IMR-90 (cell line): ENCODE results near the gene CST9. TPM values are rescaled to one million over a fixed set of nuclear protein-coding genes. Genes with fewer than 3 reads are reported as not detected.

ENCODE experiments used
- ATAC-seq: fragments of 200-7000 bp; cut with Tn5 transposase; 2 replicates; pipeline ENCODE4 v1.9.1; 2020; ENCODE audit warnings: low read depth, mild to moderate bottlenecking, moderate library complexity
- BruUV-seq: library from RNA; stranded (reverse); fragments of 400-500 nt; replicated peaks from 2 replicates; lab custom pipeline; 2021; lab: Mats Ljungman, UMichigan
- CTCF ChIA-PET: fragments of 300-600 bp; formaldehyde crosslinking; extraction: SDS; loops from one replicate; lab custom pipeline; 2021; ENCODE audit warnings: antibody characterized with exemption; lab: Yijun Ruan, JAX
- POLR2A ChIA-PET: fragments of 300-600 bp; sonication (Branson Sonifier 250); formaldehyde crosslinking; loops from one replicate; lab custom pipeline; 2022; ENCODE audit warnings: antibody characterized with exemption; ENCODE audit not compliant: unreplicated experiment; lab: Charles Lee
- DNase-seq: peaks from one replicate; pipeline ENCODE4 v3.0.0; 2013
- H2AFZ ChIP-seq: replicated peaks from 2 replicates; pipeline ENCODE3; 2013; ENCODE audit warnings: low read length, mild to moderate bottlenecking; ENCODE audit not compliant: poor library complexity
- H2AK5ac ChIP-seq: 2 replicates; pipeline ENCODE4 v1.6.1; 2013; ENCODE audit warnings: low read depth, low read length, inconsistent platforms
- H2AK9ac ChIP-seq: replicated peaks from 2 replicates; pipeline ENCODE3; 2013; ENCODE audit warnings: mild to moderate bottlenecking, low read depth, low read length, moderate library complexity; ENCODE audit not compliant: poor library complexity
- H2BK120ac ChIP-seq: 2 replicates; pipeline ENCODE4 v1.6.1; 2013; ENCODE audit warnings: low read depth, low read length, inconsistent platforms
- H2BK15ac ChIP-seq: 3 replicates; pipeline ENCODE4 v1.6.1; 2013; ENCODE audit warnings: low read depth, low read length, inconsistent platforms
- H2BK20ac ChIP-seq: 2 replicates; pipeline ENCODE4 v1.6.1; 2013; ENCODE audit warnings: low read depth, mild to moderate bottlenecking, inconsistent platforms, low read length, moderate library complexity
- H2BK5ac ChIP-seq: 2 replicates; pipeline ENCODE4 v1.6.1; 2013; ENCODE audit warnings: mild to moderate bottlenecking, low read depth, low read length, inconsistent platforms; ENCODE audit not compliant: poor library complexity, severe bottlenecking
- H3K14ac ChIP-seq: replicated peaks from 2 replicates; pipeline ENCODE4 v1.6.1; 2013; ENCODE audit warnings: low read depth, low read length, inconsistent platforms
- H3K18ac ChIP-seq: 2 replicates; pipeline ENCODE4 v1.6.1; 2013; ENCODE audit warnings: low read depth, low read length, control low read depth
- H3K23ac ChIP-seq: 2 replicates; pipeline ENCODE4 v1.6.1; 2013; ENCODE audit warnings: low read depth, low read length, inconsistent platforms
- H3K27ac ChIP-seq: 2 replicates; pipeline ENCODE4 v1.5.1; 2013; ENCODE audit warnings: mild to moderate bottlenecking, control low read depth, low read length; ENCODE audit not compliant: insufficient read depth
- H3K27me3 ChIP-seq: 2 replicates; pipeline ENCODE4 v1.6.1; 2013; ENCODE audit warnings: low read length; ENCODE audit not compliant: control insufficient read depth, insufficient read depth
- H3K36me3 ChIP-seq: 2 replicates; pipeline ENCODE4 v1.6.1; 2013; ENCODE audit warnings: low read length, mixed read lengths; ENCODE audit not compliant: control insufficient read depth, insufficient read depth
- H3K4ac ChIP-seq: 2 replicates; pipeline ENCODE4 v1.6.1; 2013; ENCODE audit warnings: low read depth, low read length, inconsistent platforms
- H3K4me1 ChIP-seq: 2 replicates; pipeline ENCODE4 v1.6.1; 2013; ENCODE audit warnings: low read length, mixed read lengths; ENCODE audit not compliant: control insufficient read depth, insufficient read depth
- H3K4me2 ChIP-seq: 2 replicates; pipeline ENCODE4 v1.6.1; 2013; ENCODE audit warnings: low read depth, mild to moderate bottlenecking, control low read depth, low read length, moderate library complexity
- H3K4me3 ChIP-seq: 2 replicates; pipeline ENCODE4 v1.5.1; 2013; ENCODE audit warnings: low read depth, mild to moderate bottlenecking, control low read depth, low read length, moderate library complexity; ENCODE audit not compliant: insufficient read depth
- H3K56ac ChIP-seq: 2 replicates; pipeline ENCODE4 v1.6.1; 2013; ENCODE audit warnings: low read length, inconsistent platforms; ENCODE audit not compliant: insufficient read depth; ENCODE audit errors: extremely low read depth
- H3K79me1 ChIP-seq, 2 experiments: 2 replicates each; pipeline ENCODE4 v1.6.1; 2013; ENCODE audit warnings: low read length in 2 of 2, inconsistent platforms in 1 of 2, low read depth in 1 of 2
- H3K9ac ChIP-seq: 2 replicates; pipeline ENCODE4 v1.6.1; 2013; ENCODE audit warnings: low read depth, low read length, control low read depth
- H3K9me1 ChIP-seq: 2 replicates; pipeline ENCODE4 v1.6.1; 2013; ENCODE audit warnings: low read length, inconsistent platforms; ENCODE audit not compliant: insufficient read depth
- H3K9me3 ChIP-seq: 2 replicates; pipeline ENCODE4 v1.6.1; 2013; ENCODE audit warnings: low read length; ENCODE audit not compliant: control insufficient read depth, insufficient read depth
- H4K20me1 ChIP-seq: 2 replicates; pipeline ENCODE4 v1.6.1; 2013; ENCODE audit warnings: low read length, inconsistent platforms; ENCODE audit not compliant: insufficient read depth
- H4K5ac ChIP-seq: 2 replicates; pipeline ENCODE4 v1.6.1; 2013; ENCODE audit warnings: mild to moderate bottlenecking, low read depth, low read length, control low read depth
- H4K8ac ChIP-seq, 2 experiments: 2 replicates each; pipeline ENCODE4 v1.6.1; 2013; ENCODE audit warnings: low read depth in 2 of 2, low read length in 2 of 2, control low read depth in 1 of 2, inconsistent platforms in 1 of 2
- H4K91ac ChIP-seq: 2 replicates; pipeline ENCODE4 v1.6.1; 2013; ENCODE audit warnings: low read depth, low read length, inconsistent platforms; ENCODE audit not compliant: insufficient read depth
- CEBPB ChIP-seq: IDR thresholded peaks from 2 replicates; pipeline ENCODE4 v1.6.1; 2012; ENCODE audit warnings: low read depth, low read length, improper control_type of control experiment
- CHD1 ChIP-seq: IDR thresholded peaks from 2 replicates; pipeline ENCODE4 v1.6.1; 2012; ENCODE audit warnings: low read depth, low read length, improper control_type of control experiment
- ELK1 ChIP-seq: fragments of 150-350 bp; IDR thresholded peaks from 2 replicates; pipeline ENCODE4 v1.6.1; 2016; ENCODE audit warnings: low read depth, mild to moderate bottlenecking, low read length, moderate library complexity, borderline replicate concordance
- FOS ChIP-seq: fragments of 150-350 bp; IDR thresholded peaks from 2 replicates; pipeline ENCODE4 v1.6.1; 2016; ENCODE audit warnings: low read depth, low read length
- MAFK ChIP-seq: IDR thresholded peaks from 2 replicates; pipeline ENCODE4 v1.6.1; 2012; ENCODE audit warnings: low read depth, low read length, improper control_type of control experiment
- MXI1 ChIP-seq: IDR thresholded peaks from 2 replicates; pipeline ENCODE4 v1.6.1; 2012; ENCODE audit warnings: low read depth, mild to moderate bottlenecking, low read length, moderate library complexity, borderline replicate concordance
- NFE2L2 ChIP-seq: fragments of 150-350 bp; IDR thresholded peaks from 2 replicates; pipeline ENCODE4 v1.6.1; 2016; ENCODE audit warnings: low read depth, mild to moderate bottlenecking, low read length
- POLR2A ChIP-seq: IDR thresholded peaks from 2 replicates; pipeline ENCODE4 v1.6.1; 2012; ENCODE audit warnings: mild to moderate bottlenecking, low read depth, low read length
- RAD21 ChIP-seq: IDR thresholded peaks from 2 replicates; pipeline ENCODE4 v1.6.1; 2012; ENCODE audit warnings: low read length, improper control_type of control experiment
- RCOR1 ChIP-seq: IDR thresholded peaks from 2 replicates; pipeline ENCODE4 v1.6.1; 2012; ENCODE audit warnings: mild to moderate bottlenecking, low read length, improper control_type of control experiment; ENCODE audit not compliant: insufficient replicate concordance
- RFX5 ChIP-seq: IDR thresholded peaks from 2 replicates; pipeline ENCODE4 v1.8.0; 2012; ENCODE audit warnings: low read depth, mild to moderate bottlenecking, low read length, moderate library complexity
- USF2 ChIP-seq: fragments of 150-350 bp; IDR thresholded peaks from 2 replicates; pipeline ENCODE4 v1.6.1; 2017; ENCODE audit warnings: mild to moderate bottlenecking, antibody characterized with exemption, low read length, low read depth
- WGBS, 2 experiments: methylation state at CpG; one replicate each; pipeline versions ENCODE4 v1.1.5 to v1.1.7; 2013; ENCODE audit warnings: missing lambda C conversion rate in 2 of 2; ENCODE audit not compliant: insufficient read length in 1 of 2; ENCODE audit errors: extremely low coverage in 2 of 2; 5-methylcytosine and 5-hydroxymethylcytosine counted together
- dilution Hi-C: fragments of 300-500 bp; cut with HindIII; formaldehyde crosslinking; loops from one replicate; pipeline ENCODE4 v1.14.3; 2018; ENCODE audit warnings: low sequenced_read_pairs; ENCODE audit not compliant: unreplicated experiment
- in situ Hi-C: fragments of 300-500 bp; cut with MboI; formaldehyde crosslinking; loops from 3 replicates; pipeline ENCODE4 v1.14.3; 2019; ENCODE audit warnings: low sequenced_read_pairs, inconsistent platforms, mixed read lengths
- intact Hi-C: fragments of 100-400 bp; cut with micrococcal nuclease; formaldehyde crosslinking; loops from 2 replicates; pipeline ENCODE4 v1.10.0; 2022
- polyA plus RNA-seq, 3 experiments: library from polyadenylated mRNA; depleted of rRNA; stranded (reverse); fragments of >200 nt; gene quantifications; 2 replicates each; pipeline ENCODE4 v1.2.3, GENCODE V29; 2012; ENCODE audit warnings: low replicate concordance in 1 of 3
- total RNA-seq: library from RNA; depleted of rRNA; stranded (reverse); fragments of >200 nt; gene quantifications from 2 replicates; pipeline ENCODE4 v1.2.3, GENCODE V29; 2012

CST9 gene
- total and polyA plus RNA-seq, 2 of the 4 experiments (the other 2 are of a cell fraction): not detected

- Histone ChIP-seq H2BK15ac (no peak overlapping the region), H3K23ac (no peak overlapping the region), H3K4me1 (peaks cover 8% of the 10 kb centered on the region), H3K14ac (no peak overlapping the region), H3K56ac (no peak overlapping the region), H2BK5ac (no peak overlapping the region), H4K91ac (no peak overlapping the region), H2AK9ac (no peak overlapping the region), H2BK120ac (no peak overlapping the region), H4K5ac (no peak overlapping the region), H3K4ac (no peak overlapping the region), H3K9me3 (no peaks in the 10 kb centered on the region), H4K20me1 (peaks cover 6% of the 10 kb centered on the region; the same call in 1 of the 2 replicates), H3K4me2 (no peak overlapping the region), H3K9me1 (peaks cover 6% of the 10 kb centered on the region; the same call in 1 of the 2 replicates), H2BK20ac (no peak overlapping the region), H2AK5ac (no peak overlapping the region), H3K79me1 (peaks cover 17 to 29% of the 10 kb centered on the region in 2 experiments), H3K4me3 (no peak overlapping the region), H3K27me3 (no peaks in the 10 kb centered on the region), H2AFZ (no peak overlapping the region), H4K8ac (no peak overlapping the region), H3K18ac (no peak overlapping the region), H3K9ac (no peak overlapping the region), H3K27ac (no peak overlapping the region), H3K36me3 (peaks cover 16% of the 10 kb centered on the region)
- TF ChIP-seq USF2: no peak
- TF ChIP-seq ELK1: no peak
- TF ChIP-seq RAD21: no peak
- no peak for TF ChIP-seq CEBPB
- no peak for TF ChIP-seq MAFK
- TF ChIP-seq POLR2A: no peak
- TF ChIP-seq NFE2L2: no peak
- no peak for TF ChIP-seq MXI1
- no peak for TF ChIP-seq RFX5
- TF ChIP-seq FOS: no peak
- TF ChIP-seq RCOR1: no peak
- TF ChIP-seq CHD1: no peak
- 80% methylated on average over 1 of the region's 8 CpGs; no CpG with 5 or more reads in 1 of the 2 experiments for WGBS, 2 experiments
- dilution Hi-C loops (no loop called here), intact Hi-C loops (no loop called here), in situ Hi-C loops (loop anchor here (25.0 kb wide), 2 partner anchors 1629 to 1779 kb away; partner anchors contain the start of gene GINS1)
- ChIA-PET POLR2A (no interaction called here), CTCF (no interaction called here)
- BruUV-seq: no TSS peak
- DNase-seq: no peak
- ATAC-seq: no peak
Measured at GRCh38 chr20:23632711-23633573, 27.2 kb upstream of the CST9 start.
